ENCODE measurements around the gene USP40. TPM values are rescaled to one million over a fixed set of nuclear protein-coding genes. Genes with fewer than 3 reads are reported as not detected.

Gene USP40
- total and polyA plus RNA-seq, 2 of the 8 experiments (the other 6 are each of a cell fraction or from before 2014, with no cell fraction given): 12.0 to 15.7 TPM

GRCh38 chr2:233449921-233450863, 116.4 kb downstream of the USP40 start (continued):
- TF ChIP-seq, protein P1, sequence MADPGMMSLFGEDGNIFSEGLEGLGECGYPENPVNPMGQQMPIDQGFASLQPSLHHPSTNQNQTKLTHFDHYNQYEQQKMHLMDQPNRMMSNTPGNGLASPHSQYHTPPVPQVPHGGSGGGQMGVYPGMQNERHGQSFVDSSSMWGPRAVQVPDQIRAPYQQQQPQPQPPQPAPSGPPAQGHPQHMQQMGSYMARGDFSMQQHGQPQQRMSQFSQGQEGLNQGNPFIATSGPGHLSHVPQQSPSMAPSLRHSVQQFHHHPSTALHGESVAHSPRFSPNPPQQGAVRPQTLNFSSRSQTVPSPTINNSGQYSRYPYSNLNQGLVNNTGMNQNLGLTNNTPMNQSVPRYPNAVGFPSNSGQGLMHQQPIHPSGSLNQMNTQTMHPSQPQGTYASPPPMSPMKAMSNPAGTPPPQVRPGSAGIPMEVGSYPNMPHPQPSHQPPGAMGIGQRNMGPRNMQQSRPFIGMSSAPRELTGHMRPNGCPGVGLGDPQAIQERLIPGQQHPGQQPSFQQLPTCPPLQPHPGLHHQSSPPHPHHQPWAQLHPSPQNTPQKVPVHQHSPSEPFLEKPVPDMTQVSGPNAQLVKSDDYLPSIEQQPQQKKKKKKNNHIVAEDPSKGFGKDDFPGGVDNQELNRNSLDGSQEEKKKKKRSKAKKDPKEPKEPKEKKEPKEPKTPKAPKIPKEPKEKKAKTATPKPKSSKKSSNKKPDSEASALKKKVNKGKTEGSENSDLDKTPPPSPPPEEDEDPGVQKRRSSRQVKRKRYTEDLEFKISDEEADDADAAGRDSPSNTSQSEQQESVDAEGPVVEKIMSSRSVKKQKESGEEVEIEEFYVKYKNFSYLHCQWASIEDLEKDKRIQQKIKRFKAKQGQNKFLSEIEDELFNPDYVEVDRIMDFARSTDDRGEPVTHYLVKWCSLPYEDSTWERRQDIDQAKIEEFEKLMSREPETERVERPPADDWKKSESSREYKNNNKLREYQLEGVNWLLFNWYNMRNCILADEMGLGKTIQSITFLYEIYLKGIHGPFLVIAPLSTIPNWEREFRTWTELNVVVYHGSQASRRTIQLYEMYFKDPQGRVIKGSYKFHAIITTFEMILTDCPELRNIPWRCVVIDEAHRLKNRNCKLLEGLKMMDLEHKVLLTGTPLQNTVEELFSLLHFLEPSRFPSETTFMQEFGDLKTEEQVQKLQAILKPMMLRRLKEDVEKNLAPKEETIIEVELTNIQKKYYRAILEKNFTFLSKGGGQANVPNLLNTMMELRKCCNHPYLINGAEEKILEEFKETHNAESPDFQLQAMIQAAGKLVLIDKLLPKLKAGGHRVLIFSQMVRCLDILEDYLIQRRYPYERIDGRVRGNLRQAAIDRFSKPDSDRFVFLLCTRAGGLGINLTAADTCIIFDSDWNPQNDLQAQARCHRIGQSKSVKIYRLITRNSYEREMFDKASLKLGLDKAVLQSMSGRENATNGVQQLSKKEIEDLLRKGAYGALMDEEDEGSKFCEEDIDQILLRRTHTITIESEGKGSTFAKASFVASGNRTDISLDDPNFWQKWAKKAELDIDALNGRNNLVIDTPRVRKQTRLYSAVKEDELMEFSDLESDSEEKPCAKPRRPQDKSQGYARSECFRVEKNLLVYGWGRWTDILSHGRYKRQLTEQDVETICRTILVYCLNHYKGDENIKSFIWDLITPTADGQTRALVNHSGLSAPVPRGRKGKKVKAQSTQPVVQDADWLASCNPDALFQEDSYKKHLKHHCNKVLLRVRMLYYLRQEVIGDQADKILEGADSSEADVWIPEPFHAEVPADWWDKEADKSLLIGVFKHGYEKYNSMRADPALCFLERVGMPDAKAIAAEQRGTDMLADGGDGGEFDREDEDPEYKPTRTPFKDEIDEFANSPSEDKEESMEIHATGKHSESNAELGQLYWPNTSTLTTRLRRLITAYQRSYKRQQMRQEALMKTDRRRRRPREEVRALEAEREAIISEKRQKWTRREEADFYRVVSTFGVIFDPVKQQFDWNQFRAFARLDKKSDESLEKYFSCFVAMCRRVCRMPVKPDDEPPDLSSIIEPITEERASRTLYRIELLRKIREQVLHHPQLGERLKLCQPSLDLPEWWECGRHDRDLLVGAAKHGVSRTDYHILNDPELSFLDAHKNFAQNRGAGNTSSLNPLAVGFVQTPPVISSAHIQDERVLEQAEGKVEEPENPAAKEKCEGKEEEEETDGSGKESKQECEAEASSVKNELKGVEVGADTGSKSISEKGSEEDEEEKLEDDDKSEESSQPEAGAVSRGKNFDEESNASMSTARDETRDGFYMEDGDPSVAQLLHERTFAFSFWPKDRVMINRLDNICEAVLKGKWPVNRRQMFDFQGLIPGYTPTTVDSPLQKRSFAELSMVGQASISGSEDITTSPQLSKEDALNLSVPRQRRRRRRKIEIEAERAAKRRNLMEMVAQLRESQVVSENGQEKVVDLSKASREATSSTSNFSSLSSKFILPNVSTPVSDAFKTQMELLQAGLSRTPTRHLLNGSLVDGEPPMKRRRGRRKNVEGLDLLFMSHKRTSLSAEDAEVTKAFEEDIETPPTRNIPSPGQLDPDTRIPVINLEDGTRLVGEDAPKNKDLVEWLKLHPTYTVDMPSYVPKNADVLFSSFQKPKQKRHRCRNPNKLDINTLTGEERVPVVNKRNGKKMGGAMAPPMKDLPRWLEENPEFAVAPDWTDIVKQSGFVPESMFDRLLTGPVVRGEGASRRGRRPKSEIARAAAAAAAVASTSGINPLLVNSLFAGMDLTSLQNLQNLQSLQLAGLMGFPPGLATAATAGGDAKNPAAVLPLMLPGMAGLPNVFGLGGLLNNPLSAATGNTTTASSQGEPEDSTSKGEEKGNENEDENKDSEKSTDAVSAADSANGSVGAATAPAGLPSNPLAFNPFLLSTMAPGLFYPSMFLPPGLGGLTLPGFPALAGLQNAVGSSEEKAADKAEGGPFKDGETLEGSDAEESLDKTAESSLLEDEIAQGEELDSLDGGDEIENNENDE (IDR thresholded peaks at IDR 0.05; ENCODE audit: insufficient replicate concordance, low read length): no peak
- no peak for TF ChIP-seq EP300 (IDR thresholded peaks at IDR 0.05; ENCODE audit: borderline replicate concordance in 1 of 2, low read depth in 2 of 2, low read length in 2 of 2)
- no peak for TF ChIP-seq RNF2 (IDR thresholded peaks at IDR 0.05; ENCODE audit: borderline replicate concordance, low read depth, low read length, missing control alignments, poor library complexity, severe bottlenecking)
- TF ChIP-seq BACH1 (IDR thresholded peaks at IDR 0.05; ENCODE audit: low read length): no peak
- TF ChIP-seq SP2 (IDR thresholded peaks at IDR 0.05; ENCODE audit: low read length): no peak
- TF ChIP-seq E2F6 (IDR thresholded peaks at IDR 0.05): no peak
